ENCODE measurements around the gene NFE2L2. TPM values are rescaled to one million over a fixed set of nuclear protein-coding genes. Genes with fewer than 3 reads are reported as not detected.
A peak's percentile ranks its signal among the peaks of the same experiment; 100 is the strongest.

The NFE2L2 gene
- total and polyA plus RNA-seq, 9 of the 15 experiments (the other 6 are each of a cell fraction or from before 2014, with no cell fraction given): 29.3 to 120 (median 59.3) TPM

DNA sequence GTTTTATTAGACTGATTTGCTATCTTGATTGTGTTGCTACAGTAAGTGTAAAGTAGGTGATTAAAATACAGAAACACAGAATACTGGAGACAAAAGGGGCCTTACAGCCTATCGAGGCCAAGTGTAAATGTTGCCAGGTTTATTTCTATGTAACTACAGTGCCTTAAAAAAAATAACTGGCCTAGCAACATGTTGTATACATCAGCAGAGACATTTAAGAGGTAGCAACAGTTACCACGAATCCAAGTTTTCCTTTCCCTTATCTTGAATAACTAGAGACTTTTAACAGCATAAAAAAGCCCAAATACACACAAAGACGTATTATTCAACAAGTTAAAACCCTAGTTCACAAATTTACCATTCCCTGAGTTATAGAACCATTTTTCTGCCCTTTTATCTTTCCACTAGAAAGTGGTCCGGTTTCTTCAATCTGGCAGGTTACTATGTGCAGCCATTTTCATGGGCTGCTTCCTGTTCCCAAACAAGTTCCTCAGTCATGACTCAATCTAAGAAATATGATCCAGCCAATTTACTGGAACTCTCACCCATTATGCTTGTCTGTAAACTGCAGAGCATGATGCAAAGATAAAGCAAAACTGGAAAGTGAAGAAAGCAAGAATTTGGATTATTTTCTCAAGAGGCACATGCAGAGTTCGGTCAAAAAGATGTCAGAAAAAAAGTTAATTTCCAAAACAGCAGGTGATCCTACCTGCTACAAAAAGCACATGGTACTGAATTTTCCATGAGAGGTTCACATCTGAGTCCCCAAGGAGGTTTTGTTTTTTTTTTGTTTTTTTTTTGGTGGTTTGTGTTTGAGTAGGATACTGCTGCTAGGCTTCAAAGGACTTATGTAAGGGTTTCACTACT, 22.2 kb downstream of the NFE2L2 start (continued):
- TF ChIP-seq DLX4 (CRISPR knock-in tag; IDR thresholded peaks at IDR 0.05) (no peak), MIER1 (IDR thresholded peaks at IDR 0.05; ENCODE audit: low read depth) (no peak), VEZF1 (CRISPR knock-in tag; IDR thresholded peaks at IDR 0.05) (no peak), RAD21 (CRISPR knock-in tag; conservative IDR thresholded peaks at IDR 0.05 in 1 of 2, IDR thresholded peaks at IDR 0.05 in 1 of 2) (no peak), ZNF316 (IDR thresholded peaks at IDR 0.05) (no peak), PML (IDR thresholded peaks at IDR 0.05; ENCODE audit: low read length) (no peak; the same call in 1 of the 2 replicates), ZNF12 (CRISPR knock-in tag; IDR thresholded peaks at IDR 0.05) (no peak), MITF (IDR thresholded peaks at IDR 0.05) (no peak), ZSCAN32 (CRISPR knock-in tag; IDR thresholded peaks at IDR 0.05) (no peak), ZNF23 (CRISPR knock-in tag; IDR thresholded peaks at IDR 0.05) (no peak), ZNF444 (CRISPR knock-in tag; IDR thresholded peaks at IDR 0.05) (no peak), ZNF431 (CRISPR knock-in tag; IDR thresholded peaks at IDR 0.05) (no peak), FOXO4 (CRISPR knock-in tag; IDR thresholded peaks at IDR 0.05) (no peak), ZNF518B (CRISPR knock-in tag; IDR thresholded peaks at IDR 0.05) (no peak), ZNF668 (CRISPR knock-in tag; IDR thresholded peaks at IDR 0.05) (peak; percentile 74; the same call in 1 of the 2 replicates), GATA2 (CRISPR knock-in tag; IDR thresholded peaks at IDR 0.05) (peak; percentile 77), CCAR2 (IDR thresholded peaks at IDR 0.05; ENCODE audit: low read depth, low read length) (no peak), ZNF584 (CRISPR knock-in tag; IDR thresholded peaks at IDR 0.05; ENCODE audit: low read depth) (peak; percentile 85), FOXP1 (CRISPR knock-in tag; IDR thresholded peaks at IDR 0.05) (no peak), NR1H2 (CRISPR knock-in tag; IDR thresholded peaks at IDR 0.05) (no peak)

Data from K562 (cell line).